GM19467 (cell line): Measurements from ENCODE around the gene NUDT2.
"Not testable (repeated sequence)": the region's sequence is repeated elsewhere in the genome, so short reads cannot be mapped to it uniquely, and the experiment has no call there.

Experiments
- ATAC-seq: cut with Tn5 transposase; IDR thresholded peaks from one replicate; pipeline ENCODE4 v1.9.1; 2021; ENCODE audit warnings: mild to moderate bottlenecking, moderate library complexity; ENCODE audit not compliant: unreplicated experiment

NUDT2 gene

DNA sequence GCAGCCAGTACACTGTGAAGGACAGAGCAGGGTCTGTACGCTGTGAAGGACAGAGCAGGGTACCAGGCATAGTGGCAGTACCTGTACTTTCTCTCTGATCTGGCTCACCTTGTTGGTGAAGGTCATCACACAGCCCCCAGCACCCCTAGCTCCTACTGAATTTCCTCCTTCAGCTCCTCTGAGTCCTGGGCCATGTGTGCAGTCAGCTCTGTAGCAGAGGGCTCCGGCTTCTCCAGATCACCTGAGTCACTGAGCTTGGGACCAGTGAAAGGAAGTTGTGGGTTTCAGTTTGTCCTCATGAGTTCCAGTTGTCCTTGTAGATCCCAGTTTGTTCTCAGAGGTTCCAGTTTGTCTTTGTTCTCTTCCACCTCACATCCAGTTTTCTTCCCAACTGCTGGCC is 5.5 kb downstream of the NUDT2 start:
- no peak for ATAC-seq

GRCh38 chr9:34335376-34335775 is 6.0 kb downstream of the NUDT2 start:
- no peak for ATAC-seq

DNA sequence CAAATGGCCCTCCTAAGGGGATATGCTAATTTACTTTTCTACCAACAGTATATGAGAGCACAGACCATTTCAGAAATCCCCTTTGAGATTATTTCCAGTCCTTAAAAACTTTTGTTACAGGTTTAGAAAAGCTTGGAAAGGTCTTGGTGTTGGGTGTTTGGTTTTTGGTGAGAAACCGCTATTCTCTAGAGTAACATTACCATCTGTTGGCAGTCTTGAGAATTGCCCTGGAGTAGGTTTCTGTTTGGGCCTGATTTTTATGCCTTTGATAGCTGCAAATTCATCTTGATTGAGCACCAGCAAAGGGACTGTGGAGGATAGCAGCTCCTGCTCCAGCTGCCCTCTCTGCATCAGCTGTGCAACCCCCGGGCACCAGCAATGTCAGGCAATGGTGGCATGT is 8.0 kb downstream of the NUDT2 start:
- no peak for ATAC-seq

GRCh38 chr9:34338079-34338478 is 8.7 kb downstream of the NUDT2 start:
- ATAC-seq: not testable (repeated sequence)

DNA sequence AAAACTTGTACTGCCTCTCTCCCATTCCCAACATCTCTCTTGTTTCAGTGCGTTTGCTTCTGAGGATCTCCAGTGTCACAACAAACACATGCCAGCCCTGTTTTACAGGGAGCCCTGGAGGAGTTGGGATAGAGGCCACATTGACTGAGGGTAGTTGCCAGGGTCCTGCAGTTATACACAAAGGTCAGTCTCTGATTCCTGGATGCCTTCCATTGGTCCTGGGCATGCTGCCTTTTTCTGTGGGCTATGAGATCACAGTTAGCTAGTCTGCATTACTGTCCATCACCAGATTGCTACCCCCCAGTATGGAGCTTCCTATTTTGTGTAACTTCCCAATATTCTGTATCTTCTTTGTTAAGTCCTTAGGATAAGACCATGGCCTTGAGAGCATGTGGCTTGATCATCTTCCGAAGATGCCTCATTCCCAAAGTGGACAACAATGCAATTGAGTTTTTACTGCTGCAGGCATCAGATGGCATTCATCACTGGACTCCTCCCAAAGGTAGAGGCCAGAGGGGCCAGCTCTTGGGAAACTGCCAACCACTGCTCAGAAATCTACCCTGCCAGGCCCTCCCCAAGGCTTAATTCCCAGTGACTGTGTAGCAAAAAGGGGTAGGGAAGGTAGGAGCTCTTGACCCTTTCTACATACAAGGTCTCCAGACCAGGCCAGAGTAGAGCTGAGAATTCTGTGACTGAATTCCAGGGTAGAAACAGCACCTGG is 9.5 kb downstream of the NUDT2 start:
- ATAC-seq: no peak

DNA sequence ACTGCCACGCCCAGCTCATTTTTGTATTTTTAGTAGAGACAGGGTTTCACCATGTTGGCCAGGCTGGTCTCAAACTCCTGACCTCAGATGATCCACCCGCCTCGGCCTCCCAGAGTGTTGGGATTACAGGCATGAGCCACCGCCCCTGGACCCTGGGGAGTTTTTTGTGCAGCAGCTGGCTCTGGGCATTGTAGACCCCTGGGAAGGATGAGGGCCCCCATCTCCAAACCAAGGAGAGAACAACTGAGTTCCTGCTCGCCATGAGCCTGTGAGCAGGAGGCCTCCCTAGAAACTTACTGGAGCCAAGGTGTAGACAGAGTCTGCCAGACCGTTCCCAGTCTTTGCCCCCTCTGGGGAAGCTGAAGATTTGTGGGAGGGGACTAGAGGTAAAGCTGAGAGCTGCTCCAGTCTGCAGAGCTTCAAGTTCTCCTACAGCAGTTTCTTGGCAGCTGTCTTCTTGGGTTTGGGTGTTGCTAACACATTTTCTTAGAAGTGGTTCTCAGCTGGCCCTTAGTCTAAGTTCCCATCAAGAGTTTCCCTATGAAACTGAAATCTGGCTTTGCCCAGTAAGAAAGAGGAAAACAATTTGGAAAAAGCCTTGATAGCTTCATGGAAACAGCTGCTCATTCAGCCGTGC is 12.4 kb downstream of the NUDT2 start:
- ATAC-seq: no peak

GRCh38 chr9:34343090-34343489 is 13.7 kb downstream of the NUDT2 start:
- ATAC-seq: no peak

- no peak for ATAC-seq
Observed at GRCh38 chr9:34343605-34344004, 14.2 kb downstream of the NUDT2 start.

- no peak for ATAC-seq
Observed at GRCh38 chr9:34346873-34347799, 17.8 kb downstream of the NUDT2 start.

- no peak for ATAC-seq
Observed at GRCh38 chr9:34347800-34348158, 18.4 kb downstream of the NUDT2 start.

DNA sequence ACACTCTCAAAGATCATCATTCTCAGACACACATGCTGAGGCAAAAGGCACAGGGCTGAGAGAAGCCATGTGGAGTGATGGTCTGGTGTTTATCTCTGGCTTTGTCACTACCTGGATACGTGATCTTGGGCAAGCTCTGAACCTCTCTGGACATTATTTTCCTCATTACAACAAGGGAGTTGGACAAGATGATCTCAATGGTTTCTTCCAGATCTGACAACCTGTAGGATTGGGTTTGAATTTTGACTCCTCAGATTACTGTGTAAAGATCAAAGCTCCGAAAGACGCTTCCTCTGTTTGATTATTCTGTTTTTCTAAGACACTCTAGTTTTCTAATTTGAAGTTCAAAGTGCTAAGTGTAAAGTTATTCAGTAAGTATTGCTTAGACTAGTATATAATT is 20.0 kb downstream of the NUDT2 start:
- no peak for ATAC-seq

DNA sequence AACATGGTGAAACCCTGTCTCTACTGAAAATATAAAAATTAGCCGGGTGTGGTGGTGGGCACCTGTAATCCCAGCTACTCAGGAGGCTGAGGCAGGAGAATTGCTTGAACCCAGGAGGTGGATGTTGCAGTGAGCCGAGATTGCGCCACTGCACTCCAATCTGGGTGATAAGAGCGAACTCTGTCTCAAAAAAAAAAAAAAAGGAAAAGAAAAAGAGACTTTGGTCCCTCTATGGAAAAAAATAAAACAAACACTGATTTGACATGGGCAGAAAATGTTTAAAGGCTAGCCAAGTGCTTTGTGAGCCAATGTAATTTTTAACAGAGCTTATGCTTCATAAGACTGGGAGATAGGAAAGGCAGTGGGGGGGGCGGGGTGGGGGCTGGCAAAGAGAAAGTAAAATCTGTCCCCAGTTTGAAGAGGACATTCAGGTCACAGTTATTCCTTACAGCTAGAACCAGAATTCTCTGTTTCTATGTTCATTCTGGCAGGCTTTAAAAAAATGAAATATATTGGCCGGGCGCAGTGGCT is 22.8 kb downstream of the NUDT2 start:
- not testable (repeated sequence) for ATAC-seq

- not testable (repeated sequence) for ATAC-seq
Observed at GRCh38 chr9:34352957-34353356, 23.6 kb downstream of the NUDT2 start.

DNA sequence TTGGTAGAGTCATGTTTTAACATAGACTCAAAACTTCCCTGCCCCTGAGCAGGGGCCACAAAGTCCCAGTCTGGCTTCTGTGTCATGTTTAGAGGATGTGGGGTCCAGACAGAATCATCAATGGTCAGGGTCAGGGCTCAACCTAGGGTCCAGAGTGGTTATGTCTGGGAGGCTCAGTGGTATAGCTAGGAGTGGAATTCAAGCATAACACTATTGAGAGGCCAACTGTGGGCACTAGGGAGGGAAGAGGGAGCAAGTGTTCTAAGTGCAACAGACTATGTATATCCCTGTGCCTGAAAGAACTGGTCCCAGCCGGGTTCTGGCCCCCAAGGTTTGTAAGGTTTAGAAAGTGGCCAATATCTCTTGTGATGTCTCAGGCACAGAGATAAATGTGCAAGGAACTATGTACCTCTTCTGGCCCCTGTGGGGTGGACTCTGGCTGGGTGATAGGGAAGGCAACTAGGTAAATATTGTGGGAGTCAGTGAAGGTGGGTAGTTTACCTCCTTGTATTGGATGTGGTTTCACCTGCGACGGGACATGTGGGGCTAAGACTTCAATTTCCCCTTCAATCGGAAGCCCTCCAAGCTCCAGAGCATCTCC is 33.3 kb downstream of the NUDT2 start:
- no peak for ATAC-seq

DNA sequence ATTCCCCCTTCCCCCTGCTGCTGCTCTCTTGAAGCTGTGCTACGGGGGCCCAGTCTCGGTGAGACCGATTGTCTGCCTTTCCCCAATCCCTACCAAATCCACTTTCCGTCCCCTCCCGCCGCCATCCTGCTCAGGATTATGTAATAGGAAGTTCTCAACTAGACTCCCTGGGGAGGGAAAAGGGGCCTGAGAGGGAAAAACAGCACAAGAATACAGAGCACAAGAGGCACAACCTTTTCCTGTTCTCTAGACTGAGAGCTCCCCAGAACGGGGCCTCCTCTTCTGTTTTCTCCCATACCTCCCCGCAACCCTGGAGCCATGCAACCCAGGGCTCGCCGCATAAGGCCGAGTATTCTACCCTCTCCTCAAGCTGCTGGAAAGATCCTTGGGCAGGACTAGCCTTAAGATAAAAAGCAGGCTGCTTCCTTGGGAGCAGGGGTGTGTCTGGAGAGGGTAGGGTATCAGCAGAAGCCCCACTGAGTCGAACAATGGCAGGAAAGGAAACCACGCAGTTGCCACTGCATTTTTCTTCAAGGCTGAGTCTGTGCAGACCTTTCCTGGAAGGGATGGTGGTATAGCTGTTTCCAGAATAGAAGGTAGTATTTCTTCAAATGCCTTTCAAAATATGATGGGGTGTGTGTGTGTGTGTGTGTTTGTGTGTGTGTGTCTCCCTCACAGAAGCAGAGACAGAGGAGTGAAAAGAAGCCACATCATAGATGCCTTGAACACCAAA is 34.4 kb downstream of the NUDT2 start:
- ATAC-seq: no peak

DNA sequence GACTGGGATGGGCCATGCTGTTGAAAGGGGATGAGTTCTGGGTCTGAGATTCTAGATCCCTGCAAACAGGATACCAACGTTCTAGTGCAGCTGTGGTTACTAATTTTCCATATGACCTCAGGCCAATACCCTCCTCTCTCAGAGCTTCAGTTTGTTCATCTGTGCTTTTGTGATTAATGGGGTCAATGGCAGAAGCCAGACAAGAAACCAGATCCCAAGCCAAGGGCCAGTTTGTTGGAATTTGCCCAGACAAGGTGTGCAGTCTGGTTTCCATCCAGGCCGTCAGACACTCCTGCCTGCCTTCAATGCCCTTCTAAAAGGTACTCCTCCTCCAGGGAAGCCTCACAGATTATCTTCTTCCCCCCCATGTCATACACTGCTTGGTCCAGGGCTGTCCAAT is 35.9 kb downstream of the NUDT2 start:
- ATAC-seq: no peak

DNA sequence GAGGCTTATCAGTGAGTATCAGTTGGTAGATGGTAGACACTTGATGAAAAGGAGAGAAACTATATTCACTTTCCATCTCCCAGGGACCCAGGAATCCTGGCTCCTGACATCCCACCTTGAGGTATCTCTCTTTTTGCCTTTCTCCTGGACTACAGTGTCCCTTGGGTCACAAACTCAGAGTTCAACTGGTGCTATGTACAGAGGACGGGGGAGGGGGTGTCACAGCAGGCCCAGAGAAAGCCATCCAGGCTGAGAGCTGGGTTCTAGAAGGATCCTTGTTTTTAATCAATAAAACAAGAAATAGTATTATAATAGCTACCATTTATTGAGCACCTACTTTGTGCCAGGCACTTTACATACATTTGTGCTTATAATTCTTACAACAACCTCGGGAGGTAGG is 37.0 kb downstream of the NUDT2 start:
- no peak for ATAC-seq

DNA sequence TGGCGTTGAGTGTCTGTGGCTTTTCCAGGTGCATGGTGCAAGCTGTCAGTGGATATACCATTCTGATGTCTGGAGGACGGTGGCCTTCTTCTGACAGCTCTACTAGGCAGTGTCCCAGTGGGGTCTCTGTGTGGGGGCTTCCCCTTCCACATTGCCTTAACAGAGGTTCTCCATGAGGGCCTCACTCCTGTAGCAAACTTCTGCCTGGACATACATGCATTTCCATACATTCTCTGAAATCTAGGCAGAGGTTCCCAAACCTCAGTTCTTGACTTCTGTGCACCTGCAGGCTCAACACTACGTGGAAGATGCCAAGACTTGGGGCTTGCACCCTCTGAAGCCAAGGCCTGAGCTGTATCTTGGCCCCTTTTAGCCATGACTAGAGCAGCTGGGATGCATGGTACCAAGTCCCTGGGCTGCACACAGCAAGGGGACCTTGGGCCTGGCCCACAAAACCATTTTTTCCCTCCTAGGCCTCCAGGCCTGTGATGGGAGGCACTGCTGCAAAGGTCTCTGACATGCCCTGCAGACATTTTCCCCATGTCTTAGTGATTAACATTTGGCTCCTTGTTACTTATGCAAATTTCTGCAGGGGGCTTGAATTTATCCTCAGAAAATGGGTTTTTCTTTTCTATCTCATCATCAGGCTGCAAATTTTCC is 38.5 kb downstream of the NUDT2 start:
- ATAC-seq: not testable (repeated sequence)

GRCh38 chr9:34368796-34369195 is 39.4 kb downstream of the NUDT2 start:
- not testable (repeated sequence) for ATAC-seq

DNA sequence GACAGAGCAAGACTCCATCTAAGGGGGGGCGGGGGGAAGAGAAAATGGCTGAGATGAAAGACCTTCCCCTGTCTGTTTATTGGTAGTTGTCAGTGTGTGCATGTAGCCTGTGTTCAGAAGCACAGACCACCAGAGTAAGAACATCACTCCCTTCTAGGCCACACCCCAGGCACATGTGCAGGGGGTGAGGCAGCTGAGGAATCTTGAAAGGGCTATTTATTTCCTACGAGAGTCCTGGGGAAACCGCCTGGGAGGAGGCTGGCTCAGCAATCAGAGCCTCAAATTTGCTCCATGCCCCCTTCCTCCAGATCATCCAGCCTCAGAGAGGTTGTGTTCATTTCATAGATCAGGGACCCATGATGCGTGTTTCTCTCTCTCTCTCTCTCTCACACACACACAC is 40.3 kb downstream of the NUDT2 start:
- ATAC-seq: no peak
